Measurements from ENCODE around the gene MAN1A1.

GRCh38 chr6:119269266-119270103 is 80.1 kb downstream of the MAN1A1 start:
- no peak for TF ChIP-seq CTCF (IDR thresholded peaks at IDR 0.05; ENCODE audit: low read depth, low read length, missing input control)
- TF ChIP-seq FOXA1 (IDR thresholded peaks at IDR 0.05) = no peak
- TF ChIP-seq TAF1 (conservative IDR thresholded peaks at IDR 0.05) = no peak
- TF ChIP-seq YY1 (IDR thresholded peaks at IDR 0.05) = no peak
- TF ChIP-seq, protein P1, sequence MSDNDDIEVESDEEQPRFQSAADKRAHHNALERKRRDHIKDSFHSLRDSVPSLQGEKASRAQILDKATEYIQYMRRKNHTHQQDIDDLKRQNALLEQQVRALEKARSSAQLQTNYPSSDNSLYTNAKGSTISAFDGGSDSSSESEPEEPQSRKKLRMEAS (IDR thresholded peaks at IDR 0.05) = no peak
- TF ChIP-seq EGR1 (IDR thresholded peaks at IDR 0.05; ENCODE audit: low read depth in 2 of 2) = no peak

Data from liver (tissue), 3 donors.